ENCODE results near the gene CLDN16.

CLDN16 gene

GRCh38 chr3:190381441-190381840, 6.5 kb upstream of the CLDN16 start:
- DNase-seq: no peak

GRCh38 chr3:190382082-190382481, 5.9 kb upstream of the CLDN16 start:
- no peak for DNase-seq

DNA sequence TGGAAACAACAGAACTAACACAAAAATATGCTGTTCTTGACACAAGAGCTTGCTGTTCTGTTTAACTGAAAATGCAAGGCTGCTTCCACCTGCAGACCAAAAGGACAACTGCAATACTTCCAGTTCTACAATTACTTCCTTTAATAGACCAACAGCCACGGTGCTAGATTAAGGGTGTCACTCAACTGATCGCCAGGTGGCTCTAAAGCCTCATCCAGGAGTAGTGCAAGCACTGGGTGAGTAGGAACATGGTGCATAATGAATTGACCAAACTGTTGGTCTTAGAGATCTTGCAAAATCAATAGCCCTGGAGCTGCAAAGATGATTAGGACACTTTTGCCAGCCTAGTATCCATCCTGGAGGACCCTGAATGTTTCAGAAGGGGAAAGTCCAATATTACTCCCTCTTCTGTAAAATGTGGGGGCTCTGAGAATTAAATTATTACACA, 3.6 kb upstream of the CLDN16 start:
- peak; percentile 4 for DNase-seq

- no peak for DNase-seq
Observed at GRCh38 chr3:190385731-190386688, 2.0 kb upstream of the CLDN16 start.

DNA sequence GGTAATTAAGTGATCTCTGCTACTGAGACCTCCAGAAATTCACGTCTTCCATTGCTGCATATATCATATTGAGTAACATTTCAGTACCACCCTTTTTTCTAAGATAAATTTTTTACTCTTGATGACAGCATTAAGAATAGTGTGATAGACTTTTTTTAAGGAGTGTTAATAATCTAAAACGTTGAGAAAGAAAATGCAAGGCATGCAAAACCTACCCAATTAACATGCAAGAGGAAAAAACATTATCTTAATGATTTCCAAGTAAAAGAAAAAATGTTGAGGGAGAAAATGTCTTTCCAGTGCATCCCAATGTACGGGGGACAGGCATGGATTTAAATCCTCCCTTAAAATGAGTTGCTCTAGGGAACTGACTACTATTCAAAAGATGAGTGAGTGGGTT, 740 bp downstream of the CLDN16 start:
- no peak for DNase-seq

GRCh38 chr3:190396001-190396400, 8.0 kb downstream of the CLDN16 start:
- no peak for DNase-seq

DNA sequence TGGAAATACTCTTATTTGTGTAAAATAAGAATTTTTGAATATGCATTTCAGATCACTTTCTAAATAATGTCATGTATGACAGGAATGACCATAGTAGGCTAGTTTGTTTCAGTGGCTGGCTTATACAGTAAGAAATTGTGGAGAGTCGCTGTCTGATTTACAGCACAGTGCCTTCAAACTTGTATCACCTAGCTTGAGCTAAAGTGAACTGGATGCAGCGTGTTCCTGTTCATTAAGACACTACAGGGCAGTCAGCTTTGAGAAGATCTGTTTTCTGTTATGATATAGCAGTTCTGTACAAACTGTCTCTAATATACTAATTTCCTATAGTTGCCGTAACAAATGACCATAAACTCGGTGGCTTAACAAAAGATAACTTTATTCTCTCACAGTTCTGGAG, 9.9 kb downstream of the CLDN16 start:
- no peak for DNase-seq

DNA sequence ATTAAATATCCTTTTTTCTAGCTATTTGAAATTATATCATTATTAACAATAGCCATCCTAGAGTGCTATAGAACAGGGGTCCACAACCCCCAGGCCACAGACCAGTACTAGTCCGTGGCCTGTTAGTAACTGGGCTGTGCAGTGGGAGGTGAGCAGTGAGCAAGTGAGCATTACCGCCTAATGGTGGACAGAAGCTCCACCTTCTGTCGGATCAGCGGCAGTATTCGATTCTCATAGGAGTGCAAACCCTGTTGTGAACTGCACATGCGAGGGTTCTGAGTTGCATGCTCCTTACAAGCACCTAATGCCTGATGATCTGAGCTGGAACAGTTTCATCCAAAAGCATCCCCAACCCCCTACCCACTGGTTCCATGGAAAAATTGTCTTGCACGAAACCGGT, 11.7 kb downstream of the CLDN16 start:
- no peak for DNase-seq

- DNase-seq: no peak
Observed at GRCh38 chr3:190401963-190402362, 14.0 kb downstream of the CLDN16 start.

GRCh38 chr3:190404715-190405114, 16.8 kb downstream of the CLDN16 start:
- DNase-seq: no peak

- DNase-seq: no peak
Observed at GRCh38 chr3:190414297-190414696, 26.3 kb downstream of the CLDN16 start.

GRCh38 chr3:190424108-190424477, 36.1 kb downstream of the CLDN16 start:
- DNase-seq: no peak

DNA sequence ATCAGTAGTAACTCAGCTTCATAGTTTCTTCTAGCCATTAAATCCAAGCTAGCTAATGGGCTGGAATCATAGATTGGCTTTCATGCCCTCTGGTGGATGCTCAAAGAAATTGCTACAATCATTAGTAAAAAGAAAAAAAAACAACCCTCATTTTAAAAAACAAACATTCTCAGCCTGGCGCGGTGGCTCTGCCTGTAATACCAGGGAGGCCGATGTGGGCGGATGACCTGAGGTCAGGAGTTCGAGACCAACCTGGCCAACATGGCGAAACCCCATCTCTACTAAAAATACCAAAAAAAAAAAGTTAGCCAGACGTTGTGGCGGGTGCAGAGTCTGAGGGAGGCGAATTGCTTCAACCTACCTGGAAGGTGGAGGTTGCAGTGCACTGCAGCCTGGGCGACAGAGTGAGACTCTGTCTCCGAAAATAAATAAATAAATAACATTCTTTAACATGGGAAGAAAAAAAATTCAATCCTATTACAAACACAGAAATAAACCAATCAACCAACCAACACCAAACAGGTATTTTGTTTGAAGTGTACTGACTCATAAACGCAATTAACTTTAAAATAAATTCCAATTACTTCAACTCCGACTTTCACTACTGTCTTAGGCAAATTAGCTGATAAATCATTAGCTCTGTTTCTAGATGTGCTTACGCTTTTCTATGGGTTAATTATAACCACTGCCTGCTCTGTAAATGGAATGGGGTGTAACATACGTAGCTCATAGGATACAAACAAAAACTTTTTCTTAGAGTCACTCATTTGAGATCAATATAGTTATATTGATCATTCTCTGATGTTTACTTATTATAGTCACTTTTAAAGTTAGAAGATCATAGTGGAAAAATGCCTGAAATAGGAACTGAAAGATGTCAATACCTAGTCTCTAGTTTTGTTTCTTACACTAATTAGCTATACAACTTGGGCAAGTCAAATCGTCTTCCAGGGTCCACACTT, 36.8 kb downstream of the CLDN16 start:
- DNase-seq: peak; percentile 74

DNA sequence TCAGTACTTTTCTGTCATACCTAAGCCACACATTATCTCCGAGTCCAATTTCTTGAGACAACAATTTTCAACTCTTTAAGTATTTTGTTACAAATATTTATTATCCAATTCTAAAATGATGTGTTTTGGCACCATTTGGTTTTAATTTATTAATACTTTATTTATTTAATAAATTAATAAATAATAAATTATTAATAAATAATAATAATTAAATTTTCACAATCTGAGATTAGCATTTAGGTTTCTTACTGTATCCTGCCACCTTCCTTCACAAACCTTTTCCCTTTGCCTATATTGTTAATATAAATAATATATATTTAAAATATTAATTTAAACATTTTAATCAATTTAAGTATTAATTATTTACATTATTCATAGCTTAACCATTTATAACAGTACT, 37.9 kb downstream of the CLDN16 start:
- DNase-seq: no peak

GRCh38 chr3:190426806-190427507, 39.0 kb downstream of the CLDN16 start:
- no peak for DNase-seq

DNA sequence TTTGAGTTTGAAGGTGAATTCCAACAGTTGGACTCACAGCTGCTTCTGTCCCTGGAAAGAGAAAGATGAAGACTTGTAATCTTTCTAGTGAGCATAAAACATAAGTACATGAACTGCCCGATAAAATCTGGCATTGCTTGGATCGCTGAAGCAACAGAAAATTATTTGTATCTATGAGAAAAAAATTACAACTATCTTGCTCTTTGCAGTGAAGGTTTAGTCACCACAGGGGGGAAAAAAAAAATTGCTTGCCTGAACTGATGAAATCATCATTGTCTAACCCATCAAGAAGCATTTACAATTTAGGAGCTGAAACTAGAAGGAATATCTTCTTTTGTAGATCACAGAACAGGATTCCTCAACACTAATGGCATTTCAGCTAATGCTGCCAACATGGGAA, 41.7 kb downstream of the CLDN16 start:
- DNase-seq: no peak

GRCh38 chr3:190430906-190431305, 42.9 kb downstream of the CLDN16 start:
- no peak for DNase-seq

DNA sequence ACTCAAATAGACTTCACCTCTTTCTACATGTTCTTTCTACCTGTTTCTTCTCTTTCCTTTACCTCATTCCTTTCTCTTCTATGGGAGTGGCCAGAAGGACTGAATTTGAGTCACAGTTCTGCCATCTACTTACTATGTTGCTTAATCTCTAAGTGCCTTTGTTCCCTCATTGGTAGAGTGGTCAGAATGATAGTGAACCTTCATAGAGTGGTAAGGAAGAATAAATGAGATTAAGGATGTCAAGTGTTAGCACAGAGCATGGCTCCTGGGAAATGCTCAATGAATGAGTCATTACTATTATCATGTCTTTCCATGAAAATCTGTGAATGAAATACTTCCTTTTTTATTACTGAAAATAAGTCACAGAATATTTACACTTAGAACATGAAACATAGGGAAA, 44.3 kb downstream of the CLDN16 start:
- no peak for DNase-seq

GRCh38 chr3:190433626-190434025, 45.7 kb downstream of the CLDN16 start:
- no peak for DNase-seq

DNA sequence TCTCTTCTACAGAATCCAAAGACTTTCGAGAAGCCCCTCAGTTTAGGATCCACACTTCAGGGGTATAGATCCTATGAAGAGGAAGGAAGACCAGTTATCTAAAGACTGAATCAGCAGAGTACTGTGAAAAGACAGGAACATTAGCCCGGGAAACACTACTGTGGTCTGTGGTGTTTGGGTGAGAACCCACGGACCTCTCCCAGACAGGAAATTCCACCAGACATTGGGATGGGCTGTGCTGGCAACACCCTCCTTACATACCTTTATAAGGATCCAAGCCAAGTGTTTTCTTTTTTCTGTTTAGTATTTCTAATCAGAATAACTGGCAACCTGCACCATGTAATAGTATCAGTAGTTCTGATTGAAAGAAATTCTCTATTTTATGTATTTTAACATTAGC, 47.7 kb downstream of the CLDN16 start:
- DNase-seq: no peak

GRCh38 chr3:190436331-190436730, 48.4 kb downstream of the CLDN16 start:
- no peak for DNase-seq

DNA sequence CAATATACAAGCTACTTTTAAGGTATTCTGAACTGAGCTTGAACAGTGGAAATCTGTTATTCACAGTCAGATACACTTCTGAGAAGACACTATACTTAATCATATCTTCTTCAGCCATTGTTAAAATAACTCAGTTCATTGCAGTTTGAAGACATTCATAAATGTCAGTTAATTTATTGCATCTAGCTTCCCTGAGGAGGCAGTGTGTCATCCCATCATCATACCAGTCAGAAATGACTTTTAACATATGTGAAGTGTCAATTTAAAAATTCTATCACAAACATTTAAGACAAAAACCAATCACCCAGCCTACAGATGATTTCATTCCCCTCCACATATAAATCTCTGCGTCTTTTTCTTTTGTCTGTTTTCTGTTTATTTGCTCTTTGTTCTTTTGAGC, 54.3 kb downstream of the CLDN16 start:
- DNase-seq: no peak

DNA sequence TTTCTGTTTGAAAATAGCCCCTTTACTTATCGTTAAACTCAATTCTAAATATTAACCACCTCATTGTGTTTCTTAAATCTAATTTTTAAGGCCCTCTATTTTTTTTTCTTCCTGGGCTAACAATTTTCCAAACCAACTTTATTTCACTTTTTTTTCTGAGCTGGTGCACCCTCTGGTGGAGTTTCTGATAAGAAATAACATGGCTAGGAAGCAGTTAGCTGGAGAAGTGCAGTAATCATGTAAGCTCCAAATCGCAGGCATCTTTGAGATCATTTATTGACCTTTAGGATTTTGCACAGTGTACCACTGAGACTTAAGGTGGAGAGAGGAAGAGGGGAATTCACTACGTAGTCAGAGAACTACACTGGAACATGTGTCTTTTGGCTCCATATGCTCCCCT, 55.3 kb downstream of the CLDN16 start:
- DNase-seq: no peak
